Esophagus squamous epithelium (tissue), 4 donors: ENCODE measurements around the gene VWA5B2.

Experiments
- CTCF ChIP-seq, 6 experiments: fragments of 450-650 bp in 4 of 6; fragments of 200-600 bp in 2 of 6; sonication (generic) in 2 of 6; IDR thresholded peaks; one replicate each; pipeline ENCODE4 v1.5.1; 2016 to 2019; ENCODE audit warnings: antibody characterized with exemption in 6 of 6, mild to moderate bottlenecking in 4 of 6, moderate library complexity in 4 of 6
- POLR2A ChIP-seq, 4 donors: fragments of 450-650 bp; IDR thresholded peaks; one replicate each; pipeline ENCODE4 v1.6.1; 2017; ENCODE audit warnings: antibody characterized with exemption in 4 of 4, mild to moderate bottlenecking in 4 of 4, moderate library complexity in 3 of 4

- TF ChIP-seq POLR2A (IDR thresholded peaks at IDR 0.05) (no peak), CTCF (IDR thresholded peaks at IDR 0.05) (no peak)
These were observed 12.9 kb downstream of the VWA5B2 start for GRCh38 chr3:184242297-184242685.
